ENCODE measurements around the gene GLDN.

GLDN gene

DNA sequence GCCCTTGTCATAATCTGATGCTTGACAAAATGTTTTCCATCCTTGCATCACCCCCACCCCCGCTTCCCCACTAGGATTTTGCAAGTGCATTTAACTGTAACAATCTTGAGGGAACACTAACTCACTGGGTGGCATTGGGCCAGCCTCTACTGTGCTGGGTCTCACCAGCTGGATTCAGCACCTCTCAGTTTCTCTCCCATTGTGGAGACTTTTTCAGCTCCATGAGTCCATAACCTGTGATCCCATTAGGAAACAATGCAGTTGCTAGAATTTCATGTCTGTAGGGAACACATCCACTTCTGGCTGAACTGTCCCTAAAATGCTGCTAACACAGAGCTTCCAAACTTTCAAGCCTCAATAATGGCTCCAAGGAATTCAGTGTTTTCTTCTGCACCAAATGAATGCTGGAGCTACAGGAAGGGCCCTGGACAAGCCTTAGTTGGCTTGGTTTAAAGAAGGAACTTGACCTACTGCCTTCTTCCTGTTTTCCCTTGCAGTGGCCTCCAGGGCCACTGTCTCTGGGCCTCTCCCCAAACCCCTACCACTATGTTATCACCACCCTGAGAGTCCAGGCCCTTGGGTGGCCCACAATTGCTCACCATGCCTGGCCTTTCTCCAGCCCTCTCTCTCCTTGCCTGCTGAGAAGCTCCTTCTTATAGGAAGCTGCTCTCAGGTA lies 18.7 kb upstream of the GLDN start:
- DNase-seq (ENCODE audit: low read depth, low spot score), result no peak

GRCh38 chr15:51323749-51324148 lies 17.7 kb upstream of the GLDN start:
- DNase-seq (ENCODE audit: low read depth, low spot score), result no peak

DNA sequence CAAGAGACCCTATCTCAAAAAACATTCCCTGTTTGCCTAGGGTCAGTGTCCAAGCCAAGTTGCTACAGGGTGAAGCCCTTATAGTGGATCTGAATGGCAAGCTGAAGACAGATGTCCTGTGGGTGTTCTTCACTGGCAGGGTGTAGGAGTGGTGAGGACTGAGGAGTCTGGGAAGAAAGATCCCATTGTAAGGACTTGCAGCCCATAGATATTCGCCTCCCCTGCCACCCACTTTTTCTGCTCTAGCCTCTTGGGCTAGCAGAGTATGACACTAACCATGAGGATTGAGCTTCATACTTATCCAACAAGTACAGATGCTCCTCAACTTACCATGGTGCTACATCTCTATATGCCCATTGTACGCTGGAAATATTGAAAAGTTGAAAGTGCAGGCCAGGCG lies 16.3 kb upstream of the GLDN start:
- DNase-seq (ENCODE audit: low read depth, low spot score), result no peak

GRCh38 chr15:51327081-51327480 lies 14.4 kb upstream of the GLDN start:
- DNase-seq (ENCODE audit: low read depth, low spot score), result no peak

GRCh38 chr15:51328926-51329325 lies 12.5 kb upstream of the GLDN start:
- DNase-seq (ENCODE audit: low read depth, low spot score), result no peak

- no peak for DNase-seq (ENCODE audit: low read depth, low spot score)
Observed at GRCh38 chr15:51331141-51331540, 10.3 kb upstream of the GLDN start.

DNA sequence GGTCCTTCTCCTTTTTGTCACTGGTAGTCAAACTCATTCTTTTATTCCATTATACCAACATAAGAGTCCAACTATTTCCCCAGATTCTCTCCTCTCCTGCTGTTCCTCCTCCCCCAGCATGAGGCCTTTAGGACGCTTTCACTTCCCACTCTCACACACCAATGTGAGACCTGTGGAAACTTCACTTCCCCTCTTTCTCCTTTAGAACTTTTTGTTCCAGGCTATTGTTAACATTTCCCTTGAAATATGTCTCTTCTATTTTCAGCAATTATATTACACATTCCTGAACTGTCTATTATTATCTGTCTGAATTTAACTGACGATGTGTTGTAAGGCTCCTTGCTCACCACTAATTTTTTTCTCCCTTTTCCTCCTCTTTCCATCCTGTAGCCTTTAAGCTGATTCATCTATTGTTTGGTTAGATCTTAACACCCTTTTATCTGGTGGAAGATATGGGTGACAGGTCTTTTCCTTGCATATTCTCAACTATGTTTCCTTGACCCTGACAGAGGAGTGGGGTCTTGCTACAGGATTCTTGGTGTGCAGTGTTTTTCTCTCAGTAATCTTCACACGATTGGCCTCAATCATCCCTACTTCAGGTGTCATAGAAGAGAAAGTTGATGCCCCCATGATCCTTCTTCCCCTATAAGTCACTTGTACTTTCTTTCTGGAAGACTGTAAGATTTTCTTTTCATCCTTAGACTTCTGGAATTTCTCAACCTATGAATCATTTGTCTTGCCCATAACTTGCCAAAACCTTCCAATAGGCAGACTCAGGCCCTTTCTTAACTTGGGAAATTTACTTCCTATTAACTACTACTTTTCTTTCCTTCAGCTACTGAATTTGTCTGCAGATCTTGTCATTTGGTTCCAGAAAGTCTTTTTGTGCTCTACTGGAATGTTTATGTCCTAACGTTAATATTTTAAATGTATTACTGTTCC lies 9.0 kb upstream of the GLDN start:
- DNase-seq (ENCODE audit: low read depth, low spot score), result no peak

DNA sequence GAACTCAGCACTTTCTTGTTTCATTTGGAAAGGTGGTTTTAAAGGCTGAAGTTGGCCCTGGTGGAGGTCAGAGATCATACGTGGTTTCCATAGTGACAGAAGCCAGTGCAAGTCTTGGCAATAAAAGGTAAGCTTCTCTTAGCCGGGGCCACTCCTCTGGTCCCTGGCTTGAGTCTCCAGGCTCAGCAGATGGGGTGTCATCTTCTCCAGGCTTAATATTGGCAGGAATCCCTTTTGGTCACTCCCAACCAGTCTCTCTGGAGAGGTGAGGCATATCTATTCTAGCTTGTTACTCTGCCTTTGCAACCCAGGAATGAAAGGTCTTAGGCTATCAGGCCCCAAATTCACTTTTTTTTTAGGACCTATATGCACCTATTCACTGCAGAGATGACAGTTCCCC lies 7.9 kb upstream of the GLDN start:
- DNase-seq (ENCODE audit: low read depth, low spot score), result no peak

DNA sequence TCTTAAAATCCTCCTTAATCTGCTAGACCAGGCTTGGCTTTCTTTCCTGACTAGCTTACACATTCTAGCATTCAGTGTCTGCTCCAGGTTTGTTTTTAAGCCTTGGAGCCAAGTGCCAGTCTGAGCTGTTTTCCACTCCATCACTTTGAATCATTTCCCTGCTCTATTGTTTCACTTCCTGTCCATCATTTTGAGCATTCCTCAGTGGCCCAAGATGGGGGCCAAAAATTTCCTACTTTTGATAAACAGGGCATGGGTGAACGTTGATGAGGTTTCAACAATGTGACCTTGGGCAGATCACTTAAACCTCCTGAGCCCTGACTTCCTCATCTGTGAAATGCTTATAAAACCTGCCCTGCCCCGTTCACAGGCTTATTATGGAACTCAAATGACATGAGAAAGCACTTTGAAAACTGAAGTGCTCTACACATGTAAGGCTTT lies 7.4 kb upstream of the GLDN start:
- DNase-seq (ENCODE audit: low read depth, low spot score), result no peak

GRCh38 chr15:51335087-51335486 lies 6.4 kb upstream of the GLDN start:
- DNase-seq (ENCODE audit: low read depth, low spot score), result no peak

DNA sequence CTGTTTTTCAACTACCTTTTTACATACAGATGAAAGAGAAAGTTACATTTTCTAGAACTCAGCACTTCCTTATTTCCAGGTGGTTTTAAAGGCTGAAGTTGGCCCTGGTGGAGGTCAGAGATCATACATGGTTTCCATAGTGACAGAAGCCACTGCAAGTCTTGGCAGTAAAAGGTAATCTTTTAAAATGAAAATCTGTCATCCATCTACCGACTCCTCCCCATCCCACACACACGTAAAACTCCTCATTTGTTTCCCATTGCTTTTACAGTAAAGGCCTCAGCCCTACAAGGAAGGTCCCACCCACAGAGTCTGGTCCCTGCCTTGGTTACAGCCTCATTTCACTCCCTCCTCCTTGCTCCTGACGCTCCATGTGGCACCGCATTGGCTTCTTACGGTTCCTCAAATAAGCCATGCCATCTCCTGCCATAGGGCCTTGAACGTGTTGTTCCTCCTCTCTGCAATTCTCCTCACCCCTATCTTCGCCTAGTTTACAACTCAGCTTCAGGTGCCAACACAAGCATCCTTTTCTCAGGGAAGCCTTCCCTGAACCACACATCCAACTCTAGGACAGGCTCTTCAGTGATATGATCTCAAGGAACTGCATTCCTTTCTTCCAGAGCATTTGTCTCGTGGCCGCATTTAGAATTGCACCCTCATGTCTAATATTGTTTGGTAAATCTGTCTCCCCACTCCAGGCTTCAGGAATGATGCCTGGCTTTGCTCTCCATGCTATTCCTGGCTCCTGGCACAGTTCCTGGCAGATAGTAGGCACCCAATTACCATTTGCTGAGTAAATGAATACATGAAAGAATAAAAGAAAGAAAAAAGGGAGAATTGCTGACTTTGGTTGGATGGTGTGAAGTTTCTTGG lies 5.7 kb upstream of the GLDN start:
- no peak for DNase-seq (ENCODE audit: low read depth, low spot score)

DNA sequence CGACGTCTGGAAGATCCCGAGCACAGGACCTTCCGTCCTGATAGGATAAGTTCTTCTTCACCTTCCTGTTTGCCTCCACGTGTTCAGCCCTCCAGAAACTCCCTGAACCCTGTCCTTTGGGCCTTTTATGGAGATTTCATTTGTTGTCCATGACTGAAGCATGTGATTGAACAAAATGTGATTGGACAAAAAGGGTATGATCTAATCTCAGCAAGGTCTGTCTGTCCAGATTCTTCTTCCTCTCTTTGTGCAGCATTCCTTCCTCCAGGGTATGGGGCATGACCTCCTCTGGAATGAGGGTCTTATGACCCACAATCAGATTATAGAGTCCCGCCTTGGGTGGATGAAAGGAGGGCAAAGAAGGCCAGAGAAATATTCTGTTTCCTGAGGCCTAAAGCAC lies 3.0 kb upstream of the GLDN start, which contains the start of gene CYP19A1:
TSS of gene CYP19A1 (minus strand) at position 101 of the 400 bp plus-strand sequence. CDS start 95,684 bp downstream, outside the sequence.
- no peak for DNase-seq (ENCODE audit: low read depth, low spot score)

DNA sequence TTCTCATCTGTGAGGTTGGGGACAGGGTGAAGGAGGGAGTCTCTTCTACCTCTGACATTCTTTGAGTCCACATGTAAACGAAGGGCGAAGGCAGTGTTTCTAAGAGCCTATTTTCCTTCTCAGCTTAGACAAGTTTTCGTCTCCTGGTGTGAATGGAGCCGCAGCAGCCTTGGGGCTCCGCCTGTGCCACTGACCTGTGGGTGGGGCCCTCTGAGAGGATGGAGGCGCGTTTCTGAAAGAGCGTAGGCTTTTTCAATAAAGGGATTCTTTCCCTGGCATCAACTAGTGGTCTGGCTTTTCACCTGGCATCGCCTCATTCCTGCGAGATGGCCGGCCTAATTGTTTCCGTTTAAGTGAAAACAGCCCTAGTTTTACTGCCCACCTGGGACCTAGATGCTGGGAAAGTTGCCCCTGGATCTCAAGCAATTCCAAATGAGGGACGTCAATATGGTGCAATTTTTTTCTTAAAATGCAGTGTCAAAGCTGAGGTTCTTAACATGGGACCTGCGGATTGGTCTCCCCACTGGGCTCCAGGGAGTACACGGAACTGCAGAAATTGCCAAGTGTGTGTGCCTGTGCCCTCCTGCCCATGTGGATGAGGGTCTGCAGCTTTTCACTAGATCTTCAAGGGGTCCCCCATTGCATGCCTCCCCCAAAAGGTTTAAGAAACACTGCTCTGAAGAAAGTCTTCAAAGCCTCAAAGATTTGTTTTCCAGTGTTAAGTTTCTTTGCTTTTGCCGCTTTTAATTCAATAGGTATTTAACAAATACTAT lies 958 bp downstream of the GLDN start:
- DNase-seq (ENCODE audit: low read depth, low spot score), result no peak

DNA sequence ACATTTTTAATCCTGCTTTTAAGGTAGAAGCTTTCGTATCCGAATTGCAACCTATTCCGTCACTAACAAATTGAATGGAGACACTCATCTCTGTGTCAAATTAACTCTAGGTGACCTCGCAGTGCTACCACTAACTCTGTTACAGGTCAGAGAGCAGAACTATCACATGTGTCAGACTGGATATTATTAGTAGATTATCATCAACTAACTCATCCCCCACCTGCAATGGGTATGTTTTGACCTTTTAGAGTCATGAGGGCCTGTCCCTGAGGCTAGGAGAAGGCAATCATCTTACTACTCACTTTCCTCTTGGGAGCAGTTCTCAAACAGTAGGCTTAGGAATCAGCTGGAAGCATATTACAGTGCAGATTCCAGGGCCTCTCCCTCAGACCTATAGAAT lies 2.0 kb downstream of the GLDN start:
- no peak for DNase-seq (ENCODE audit: low read depth, low spot score)

DNA sequence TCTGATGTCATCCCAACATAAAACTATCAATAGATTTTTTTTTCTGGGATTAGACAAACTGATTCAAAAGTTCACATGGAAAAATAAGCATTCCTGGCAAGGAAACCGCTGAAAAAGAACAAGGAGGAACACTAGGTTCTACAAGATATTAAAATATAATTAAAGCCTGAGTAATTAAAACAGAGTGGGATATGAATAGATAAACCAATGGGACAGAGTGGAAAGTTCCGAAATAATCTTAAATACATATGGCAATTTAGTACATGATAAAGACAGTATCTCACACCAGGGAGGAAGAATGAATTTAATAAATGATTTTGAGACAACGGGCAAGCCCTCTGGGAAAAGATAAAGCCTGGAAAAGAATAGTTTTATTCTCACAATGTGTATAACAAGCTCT lies 4.7 kb downstream of the GLDN start:
- no peak for DNase-seq (ENCODE audit: low read depth, low spot score)

DNA sequence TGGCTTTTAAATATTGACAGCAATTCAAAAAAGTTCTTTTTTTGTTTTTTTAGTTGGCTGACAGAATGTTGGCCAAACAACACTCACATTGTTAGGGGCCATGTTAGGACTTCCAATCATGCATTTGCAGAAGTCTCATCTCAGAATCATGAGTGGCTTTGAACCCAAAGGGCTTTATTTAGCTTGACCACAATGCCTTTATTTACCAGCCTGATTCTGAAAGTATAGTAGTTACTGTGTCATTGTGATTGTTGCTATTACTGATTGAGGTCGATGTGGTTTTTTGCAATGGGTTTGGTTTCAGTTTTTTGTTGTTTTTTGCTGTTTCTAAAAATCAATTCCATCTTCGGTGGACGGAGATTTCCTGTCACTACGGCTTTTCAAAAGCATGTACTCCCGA lies 7.2 kb downstream of the GLDN start:
- DNase-seq (ENCODE audit: low read depth, low spot score), result no peak

- DNase-seq (ENCODE audit: low read depth, low spot score), result no peak
Observed at GRCh38 chr15:51349156-51349844, 7.8 kb downstream of the GLDN start.

- DNase-seq (ENCODE audit: low read depth, low spot score), result no peak
Observed at GRCh38 chr15:51350723-51351122, 9.3 kb downstream of the GLDN start.

- no peak for DNase-seq (ENCODE audit: low read depth, low spot score)
Observed at GRCh38 chr15:51353976-51354375, 12.5 kb downstream of the GLDN start.

GRCh38 chr15:51355096-51355495 lies 13.6 kb downstream of the GLDN start:
- DNase-seq (ENCODE audit: low read depth, low spot score), result no peak

DNA sequence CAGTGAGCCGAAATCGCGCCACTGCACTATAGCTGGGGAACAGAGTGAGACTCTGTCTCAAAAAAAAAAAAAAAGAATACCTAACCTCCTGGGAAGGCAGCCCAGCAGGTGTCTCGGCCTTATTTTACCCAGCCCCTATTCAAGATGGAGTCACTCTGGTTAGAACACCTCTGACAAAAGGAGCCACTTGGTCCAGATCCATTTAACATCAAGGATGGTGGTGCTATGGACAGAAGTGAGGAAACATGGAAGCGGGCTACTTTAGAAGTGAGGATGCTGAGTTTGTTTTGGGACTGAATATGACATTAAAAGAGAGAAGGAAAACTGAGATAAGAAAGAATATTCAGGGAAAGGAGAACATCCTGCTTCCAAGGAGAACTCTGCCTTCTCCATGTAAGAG lies 14.7 kb downstream of the GLDN start:
- DNase-seq (ENCODE audit: low read depth, low spot score), result no peak

All from brain pericyte (primary cell).